Panc1 (cell line): Measurements from ENCODE around the gene ERGIC1. TPM values are rescaled to one million over a fixed set of nuclear protein-coding genes. Genes with fewer than 3 reads are reported as not detected.
A peak's percentile ranks its signal among the peaks of the same experiment; 100 is the strongest.

Source experiments
- ATAC-seq: fragments of 200-7000 bp; cut with Tn5 transposase; 2 replicates; pipeline ENCODE4 v1.9.1; 2020; ENCODE audit warnings: mild to moderate bottlenecking, moderate library complexity
- BruUV-seq: library from RNA; stranded (reverse); fragments of 400-500 nt; replicated peaks from 2 replicates; lab custom pipeline; 2021; lab: Mats Ljungman, UMichigan
- CTCF ChIA-PET: fragments of 300-600 bp; sonication (Branson Sonifier 250); formaldehyde crosslinking; loops from one replicate; lab custom pipeline; 2022; ENCODE audit warnings: antibody characterized with exemption; lab: Charles Lee
- POLR2A ChIA-PET: fragments of 300-600 bp; sonication (Branson Sonifier 250); formaldehyde crosslinking; loops from one replicate; lab custom pipeline; 2022; ENCODE audit warnings: antibody characterized with exemption; lab: Charles Lee
- DNase-seq: peaks from one replicate; pipeline ENCODE4 v3.0.0-alpha.2; 2010; ENCODE audit warnings: low read depth, low spot score
- H3K27ac ChIP-seq: 2 replicates; pipeline ENCODE4 v1.5.1; 2011; ENCODE audit warnings: mild to moderate bottlenecking, low read length, inconsistent platforms
- H3K27me3 ChIP-seq: fragments of 200-500 bp; sonication (Bioruptor generic); 2 replicates; pipeline ENCODE4 v1.6.0; 2014; ENCODE audit warnings: low read length, inconsistent platforms; ENCODE audit not compliant: control insufficient read depth, insufficient read depth
- H3K36me3 ChIP-seq: fragments of 200-500 bp; sonication (Bioruptor generic); 2 replicates; pipeline ENCODE4 v1.5.1; 2014; ENCODE audit warnings: inconsistent platforms, mild to moderate bottlenecking, low read length, moderate library complexity; ENCODE audit not compliant: control insufficient read depth, insufficient read depth
- H3K4me1 ChIP-seq: 2 replicates; pipeline ENCODE4 v1.5.1; 2011; ENCODE audit warnings: inconsistent platforms, mild to moderate bottlenecking, low read length, moderate library complexity; ENCODE audit not compliant: control insufficient read depth, insufficient read depth
- H3K4me3 ChIP-seq, 2 experiments: 2 replicates each; pipeline ENCODE4 v1.5.1; 2011 to 2012; ENCODE audit warnings: low read depth in 2 of 2, low read length in 2 of 2, mild to moderate bottlenecking in 2 of 2, inconsistent platforms in 1 of 2, moderate library complexity in 1 of 2
- H3K9me3 ChIP-seq: fragments of 200-500 bp; sonication (Bioruptor generic); 2 replicates; pipeline ENCODE4 v1.5.1; 2014; ENCODE audit warnings: low read depth, mild to moderate bottlenecking, inconsistent platforms, low read length, moderate library complexity; ENCODE audit not compliant: control insufficient read depth, insufficient read depth
- POLR2AphosphoS5 ChIP-seq: IDR thresholded peaks from 2 replicates; pipeline ENCODE4 v1.6.1; 2012; ENCODE audit warnings: mild to moderate bottlenecking, low read depth, low read length, moderate library complexity
- SIN3A ChIP-seq: IDR thresholded peaks from 2 replicates; pipeline ENCODE4 v1.6.1; 2012; ENCODE audit warnings: low read depth, mild to moderate bottlenecking, low read length, moderate library complexity, borderline replicate concordance; ENCODE audit not compliant: insufficient read depth
- TCF7L2 ChIP-seq: IDR thresholded peaks from 2 replicates; pipeline ENCODE4 v1.6.1; 2011; ENCODE audit warnings: mild to moderate bottlenecking, low read depth, low read length, inconsistent platforms
- in situ Hi-C: cut with HindIII; loops from 2 replicates; pipeline ENCODE4 v1.10.0; 2016; ENCODE audit warnings: low sequenced_read_pairs, low pct_unique_long_range_greater_than_20kb
- intact Hi-C: fragments of 100-400 bp; cut with micrococcal nuclease; formaldehyde crosslinking; loops from one replicate; pipeline ENCODE4 v1.10.0; 2022; ENCODE audit not compliant: unreplicated experiment
- total RNA-seq: library from RNA; stranded (reverse); gene quantifications from one replicate; pipeline ENCODE4 v1.2.1, GENCODE V29; 2021; ENCODE audit not compliant: unreplicated experiment
- TF ChIP-seq, protein P1 (sequence below), 2 experiments: IDR thresholded peaks; 2 replicates each; pipeline ENCODE4 v1.6.1; 2011 to 2012; ENCODE audit warnings: low read depth in 2 of 2, control low read depth in 1 of 2, low read length in 1 of 2, mild to moderate bottlenecking in 1 of 2, moderate library complexity in 1 of 2; ENCODE audit not compliant: insufficient read depth in 1 of 2
- TF ChIP-seq, protein P2 (sequence below): fragments of 450-650 bp; IDR thresholded peaks from 2 replicates; pipeline ENCODE4 v1.5.1; 2017; ENCODE audit warnings: mild to moderate bottlenecking

Gene ERGIC1
- total RNA-seq, 1 experiment from 2014 or later = 206 TPM

DNA sequence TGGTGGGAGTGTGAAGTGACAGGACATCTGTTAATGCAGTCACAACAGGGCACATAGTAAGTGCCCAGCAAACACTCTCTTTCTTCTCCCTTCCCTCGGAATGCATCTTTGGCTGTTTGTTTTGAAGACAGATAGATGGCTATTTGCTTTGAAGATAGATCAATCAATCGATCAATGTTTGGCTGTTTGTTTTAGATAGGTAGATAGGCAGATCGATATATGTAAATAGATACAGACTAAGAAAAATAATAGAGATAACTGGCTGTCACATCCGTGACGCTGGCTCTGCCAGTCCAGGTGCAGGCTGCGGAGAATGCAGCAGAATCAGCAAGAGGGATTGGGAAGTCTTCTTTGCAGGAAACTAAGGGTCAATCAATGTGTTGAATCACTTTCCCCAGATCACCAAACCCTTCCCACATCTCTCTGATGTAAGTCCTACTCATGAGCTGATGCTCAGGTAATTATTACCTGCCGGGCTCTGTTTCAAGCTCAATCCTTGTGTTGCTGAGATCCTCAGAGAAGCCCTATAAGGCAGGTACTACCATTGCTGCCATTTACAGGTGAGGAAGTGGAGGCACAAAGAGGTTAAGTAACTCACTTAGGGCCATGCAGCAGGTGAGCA lies 60.8 kb downstream of the ERGIC1 start:
- H3K27ac ChIP-seq = peak overlapping the region; percentile 40
- H3K36me3 ChIP-seq = peaks cover 4% of the 10 kb centered on the region; the same call in 1 of the 2 replicates
- ATAC-seq = no peak
- TF ChIP-seq POLR2AphosphoS5 (no peak), TCF7L2 (no peak), SIN3A (no peak)
- TF ChIP-seq, protein P1, sequence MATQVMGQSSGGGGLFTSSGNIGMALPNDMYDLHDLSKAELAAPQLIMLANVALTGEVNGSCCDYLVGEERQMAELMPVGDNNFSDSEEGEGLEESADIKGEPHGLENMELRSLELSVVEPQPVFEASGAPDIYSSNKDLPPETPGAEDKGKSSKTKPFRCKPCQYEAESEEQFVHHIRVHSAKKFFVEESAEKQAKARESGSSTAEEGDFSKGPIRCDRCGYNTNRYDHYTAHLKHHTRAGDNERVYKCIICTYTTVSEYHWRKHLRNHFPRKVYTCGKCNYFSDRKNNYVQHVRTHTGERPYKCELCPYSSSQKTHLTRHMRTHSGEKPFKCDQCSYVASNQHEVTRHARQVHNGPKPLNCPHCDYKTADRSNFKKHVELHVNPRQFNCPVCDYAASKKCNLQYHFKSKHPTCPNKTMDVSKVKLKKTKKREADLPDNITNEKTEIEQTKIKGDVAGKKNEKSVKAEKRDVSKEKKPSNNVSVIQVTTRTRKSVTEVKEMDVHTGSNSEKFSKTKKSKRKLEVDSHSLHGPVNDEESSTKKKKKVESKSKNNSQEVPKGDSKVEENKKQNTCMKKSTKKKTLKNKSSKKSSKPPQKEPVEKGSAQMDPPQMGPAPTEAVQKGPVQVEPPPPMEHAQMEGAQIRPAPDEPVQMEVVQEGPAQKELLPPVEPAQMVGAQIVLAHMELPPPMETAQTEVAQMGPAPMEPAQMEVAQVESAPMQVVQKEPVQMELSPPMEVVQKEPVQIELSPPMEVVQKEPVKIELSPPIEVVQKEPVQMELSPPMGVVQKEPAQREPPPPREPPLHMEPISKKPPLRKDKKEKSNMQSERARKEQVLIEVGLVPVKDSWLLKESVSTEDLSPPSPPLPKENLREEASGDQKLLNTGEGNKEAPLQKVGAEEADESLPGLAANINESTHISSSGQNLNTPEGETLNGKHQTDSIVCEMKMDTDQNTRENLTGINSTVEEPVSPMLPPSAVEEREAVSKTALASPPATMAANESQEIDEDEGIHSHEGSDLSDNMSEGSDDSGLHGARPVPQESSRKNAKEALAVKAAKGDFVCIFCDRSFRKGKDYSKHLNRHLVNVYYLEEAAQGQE (IDR thresholded peaks at IDR 0.05; ENCODE audit: insufficient read depth in 1 of 2, low read depth in 2 of 2, low read length in 1 of 2) = no peak
- TF ChIP-seq, protein P2, sequence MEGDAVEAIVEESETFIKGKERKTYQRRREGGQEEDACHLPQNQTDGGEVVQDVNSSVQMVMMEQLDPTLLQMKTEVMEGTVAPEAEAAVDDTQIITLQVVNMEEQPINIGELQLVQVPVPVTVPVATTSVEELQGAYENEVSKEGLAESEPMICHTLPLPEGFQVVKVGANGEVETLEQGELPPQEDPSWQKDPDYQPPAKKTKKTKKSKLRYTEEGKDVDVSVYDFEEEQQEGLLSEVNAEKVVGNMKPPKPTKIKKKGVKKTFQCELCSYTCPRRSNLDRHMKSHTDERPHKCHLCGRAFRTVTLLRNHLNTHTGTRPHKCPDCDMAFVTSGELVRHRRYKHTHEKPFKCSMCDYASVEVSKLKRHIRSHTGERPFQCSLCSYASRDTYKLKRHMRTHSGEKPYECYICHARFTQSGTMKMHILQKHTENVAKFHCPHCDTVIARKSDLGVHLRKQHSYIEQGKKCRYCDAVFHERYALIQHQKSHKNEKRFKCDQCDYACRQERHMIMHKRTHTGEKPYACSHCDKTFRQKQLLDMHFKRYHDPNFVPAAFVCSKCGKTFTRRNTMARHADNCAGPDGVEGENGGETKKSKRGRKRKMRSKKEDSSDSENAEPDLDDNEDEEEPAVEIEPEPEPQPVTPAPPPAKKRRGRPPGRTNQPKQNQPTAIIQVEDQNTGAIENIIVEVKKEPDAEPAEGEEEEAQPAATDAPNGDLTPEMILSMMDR = no peak
- no peak overlapping the region for H3K4me3 ChIP-seq
- in situ Hi-C loops = no loop called here
- ChIA-PET CTCF (no interaction called here), POLR2A (no interaction called here)
- H3K27me3 ChIP-seq = no peaks in the 10 kb centered on the region
- no peak for DNase-seq
- no TSS peak for BruUV-seq
- intact Hi-C loops = no loop called here
- H3K4me1 ChIP-seq = peaks cover 26% of the 10 kb centered on the region
- H3K9me3 ChIP-seq = no peaks in the 10 kb centered on the region

DNA sequence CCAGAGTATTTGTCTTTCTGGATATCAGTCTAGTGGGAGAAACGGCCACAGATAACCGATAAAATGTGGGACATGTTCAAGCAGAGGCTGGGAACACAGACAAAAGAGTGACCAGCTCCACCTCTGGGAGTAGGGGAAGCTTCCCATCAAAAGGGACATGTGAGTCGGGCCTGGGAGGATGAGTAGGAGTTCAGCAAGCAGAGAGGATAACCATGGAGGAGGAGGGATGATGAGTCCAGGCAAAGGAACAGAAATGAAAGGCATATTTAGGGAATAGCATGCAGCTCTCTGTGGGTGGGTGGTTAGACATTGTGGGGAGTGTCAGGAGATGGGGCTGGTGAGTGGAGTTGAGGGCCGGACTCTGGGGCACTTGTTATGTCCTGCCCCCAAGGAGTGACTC lies 61.5 kb downstream of the ERGIC1 start:
- intact Hi-C loops (no loop called here), in situ Hi-C loops (no loop called here)
- peaks cover 26% of the 10 kb centered on the region for H3K4me1 ChIP-seq
- DNase-seq (no peak), ATAC-seq (no peak)
- H3K27me3 ChIP-seq = no peaks in the 10 kb centered on the region
- no peaks in the 10 kb centered on the region for H3K36me3 ChIP-seq
- H3K4me3 ChIP-seq = no peak overlapping the region
- no peaks in the 10 kb centered on the region for H3K9me3 ChIP-seq
- no peak for TF ChIP-seq SIN3A
- no peak for TF ChIP-seq POLR2AphosphoS5
- no peak for TF ChIP-seq TCF7L2
- TF ChIP-seq, protein P1 (IDR thresholded peaks at IDR 0.05; ENCODE audit: insufficient read depth in 1 of 2, low read depth in 2 of 2, low read length in 1 of 2) = no peak
- TF ChIP-seq, protein P2 = no peak
- BruUV-seq = no TSS peak
- ChIA-PET POLR2A (no interaction called here), CTCF (no interaction called here)
- H3K27ac ChIP-seq = peak overlapping the region; percentile 40; the same call in 1 of the 2 replicates
